H1 (cell line): ENCODE results near the gene ZNF613. TPM values are rescaled to one million over a fixed set of nuclear protein-coding genes. Genes with fewer than 3 reads are reported as not detected.

Experiments used
- BRCA1 ChIP-seq: IDR thresholded peaks from 2 replicates; pipeline ENCODE4 v1.6.1; 2012; ENCODE audit warnings: low read depth, low read length, improper control_type of control experiment
- CHD7 ChIP-seq: fragments of 300-600 bp; sonication (generic); IDR thresholded peaks from 2 replicates; pipeline ENCODE4 v1.7.1; 2012; ENCODE audit warnings: low read length, moderate library complexity, mild to moderate bottlenecking, inconsistent platforms; ENCODE audit not compliant: insufficient replicate concordance
- CTBP2 ChIP-seq: IDR thresholded peaks from 2 replicates; pipeline ENCODE4 v1.7.0; 2011; ENCODE audit warnings: borderline replicate concordance, mild to moderate bottlenecking, moderate library complexity, mixed read lengths, low read length; ENCODE audit not compliant: insufficient read depth, insufficient read length
- NRF1 ChIP-seq: IDR thresholded peaks from 2 replicates; pipeline ENCODE4 v1.6.1; 2011; ENCODE audit warnings: mild to moderate bottlenecking, low read depth, low read length, improper control_type of control experiment
- SIRT6 ChIP-seq: IDR thresholded peaks from one replicate; pipeline ENCODE4 v1.7.1; 2012; ENCODE audit warnings: low read length, inconsistent platforms
- SP4 ChIP-seq: IDR thresholded peaks from 2 replicates; pipeline ENCODE4 v1.6.1; 2012; ENCODE audit warnings: low read length, inconsistent platforms
- TEAD4 ChIP-seq: IDR thresholded peaks from 2 replicates; pipeline ENCODE4 v1.6.1; 2012; ENCODE audit warnings: low read depth, low read length, inconsistent platforms, mixed read lengths
- polyA plus RNA-seq, 7 experiments: library from polyadenylated mRNA; depleted of rRNA in 3 of 7; stranded (reverse) in 5 of 7; unstranded in 2 of 7; fragments of >200 nt in 5 of 7; fragments of 200-250 nt in 2 of 7; gene quantifications; 1 replicate in 5 of 7; 2 replicates in 1 of 7; 4 replicates in 1 of 7; pipeline versions ENCODE4 v1.2.1 to v1.2.3, GENCODE V29; 2011 to 2013; ENCODE audit warnings: missing spikeins in 2 of 7, mixed read lengths in 2 of 7
- total RNA-seq: library from RNA; stranded (reverse); fragmentation: NEBNext Ultra II Directional; extraction: Animal tissue kit (Norgen Biotek cat#: 25700); gene quantifications from 2 replicates; pipeline ENCODE4 v1.2.1, GENCODE V29; 2021

Gene ZNF613
- total and polyA plus RNA-seq, 2 of the 8 experiments (the other 6 are each of a cell fraction or from before 2014, with no cell fraction given) = 4.7 to 14.2 TPM

GRCh38 chr19:51889934-51890333 is 37.3 kb upstream of the ZNF613 start (continued):
- TF ChIP-seq CHD7 = no peak
- no peak for TF ChIP-seq SIRT6
- no peak for TF ChIP-seq CTBP2
- TF ChIP-seq SP4 = no peak
- TF ChIP-seq BRCA1 = no peak
- TF ChIP-seq TEAD4 = no peak
- TF ChIP-seq NRF1 = no peak
- TF ChIP-seq, all 59 proteins: peak for 0
